Measurements from ENCODE around the gene SLC6A13. TPM values are rescaled to one million over a fixed set of nuclear protein-coding genes. Genes with fewer than 3 reads are reported as not detected.

SLC6A13 gene
- total and polyA plus RNA-seq, 2 of the 8 experiments (the other 6 are each of a cell fraction or from before 2014, with no cell fraction given) = 0.03 TPM; not detected in 1

GRCh38 chr12:179885-180284 is 82.8 kb downstream of the SLC6A13 start (continued):
- TF ChIP-seq SIN3A (conservative IDR thresholded peaks at IDR 0.05 in 1 of 2, IDR thresholded peaks at IDR 0.05 in 1 of 2; ENCODE audit: low read depth in 1 of 2, low read length in 2 of 2) (no peak), SIX5 (IDR thresholded peaks at IDR 0.05; ENCODE audit: low read depth, low read length) (no peak), ATF2 (IDR thresholded peaks at IDR 0.05; ENCODE audit: low read length) (no peak)
